Erythroblast (primary cell): ENCODE measurements around the gene UBE2G2.

Source experiments
- GATA1 ChIP-seq: IDR thresholded peaks from 2 replicates; pipeline ENCODE4 v1.6.1; 2011; ENCODE audit warnings: low read depth, mild to moderate bottlenecking, control low read depth, low read length, moderate library complexity
- POLR2A ChIP-seq: IDR thresholded peaks from 2 replicates; pipeline ENCODE4 v1.6.1; 2011; ENCODE audit warnings: mild to moderate bottlenecking, low read length

DNA sequence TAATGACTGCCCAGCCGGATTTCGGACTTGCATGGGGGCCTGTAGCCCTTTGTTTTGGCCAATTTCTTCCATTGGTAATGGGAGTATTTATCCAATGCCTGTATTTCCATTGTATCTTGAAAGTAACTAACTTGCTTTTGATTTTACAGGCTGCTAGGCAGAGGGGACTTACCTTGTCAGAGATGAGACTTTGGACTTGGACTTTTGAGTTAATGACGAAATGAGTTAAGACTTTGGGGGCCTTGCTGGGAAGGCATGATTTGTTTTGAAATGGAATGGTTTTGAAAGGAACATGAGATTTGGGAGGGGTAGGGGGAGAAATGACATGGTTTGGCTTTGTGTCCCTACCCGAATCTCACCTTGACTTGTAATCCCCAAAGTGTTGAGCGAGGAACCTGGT, 9.6 kb downstream of the UBE2G2 start:
- no peak for TF ChIP-seq POLR2A
- no peak for TF ChIP-seq GATA1
